Caco-2 (cell line): ENCODE data around the gene PLA2G4F. TPM values are rescaled to one million over a fixed set of nuclear protein-coding genes. Genes with fewer than 3 reads are reported as not detected.
A peak's percentile ranks its signal among the peaks of the same experiment; 100 is the strongest.

Source experiments
- BruUV-seq: library from RNA; stranded (reverse); fragments of 400-500 nt; replicated peaks from 2 replicates; lab custom pipeline; 2021; lab: Mats Ljungman, UMichigan
- CTCF ChIA-PET: fragments of 300-600 bp; sonication (Branson Sonifier 250); formaldehyde crosslinking; loops from one replicate; lab custom pipeline; 2022; ENCODE audit warnings: antibody characterized with exemption; lab: Charles Lee
- POLR2A ChIA-PET: fragments of 300-600 bp; sonication (Branson Sonifier 250); formaldehyde crosslinking; loops from one replicate; lab custom pipeline; 2022; ENCODE audit warnings: antibody characterized with exemption; lab: Charles Lee
- DNase-seq, 2 experiments: peaks; one replicate each; pipeline versions ENCODE4 v3.0.0 to v3.0.0-alpha.2; 2020 to 2022
- H3K27me3 ChIP-seq: replicated peaks from 2 replicates; pipeline ENCODE4 v1.6.0; 2011; ENCODE audit warnings: low read length; ENCODE audit not compliant: control insufficient read depth, insufficient read depth
- H3K36me3 ChIP-seq: 2 replicates; pipeline ENCODE4 v1.5.1; 2011; ENCODE audit warnings: low read length; ENCODE audit not compliant: control insufficient read depth, insufficient read depth
- H3K4me1 ChIP-seq: fragments of 250-450 bp; sonication (Bioruptor Pico); 2 replicates; pipeline ENCODE4 v1.5.1; 2020; ENCODE audit warnings: mild to moderate bottlenecking
- H3K4me3 ChIP-seq: 2 replicates; pipeline ENCODE4 v1.5.1; 2011; ENCODE audit warnings: low read depth, mild to moderate bottlenecking, control low read depth, low read length
- H3K9me3 ChIP-seq: fragments of 250-450 bp; sonication (Bioruptor Pico); 2 replicates; pipeline ENCODE4 v1.5.1; 2020; ENCODE audit warnings: mild to moderate bottlenecking, moderate library complexity
- H3K27ac Mint-ChIP-seq: one replicate; pipeline ENCODE4 v1.8.0; 2022; ENCODE audit warnings: mixed read lengths; ENCODE audit not compliant: unreplicated experiment
- H3K27me3 Mint-ChIP-seq: one replicate; pipeline ENCODE4 v1.8.0; 2022; ENCODE audit warnings: mixed read lengths; ENCODE audit not compliant: insufficient read depth, unreplicated experiment
- H3K36me3 Mint-ChIP-seq: one replicate; pipeline ENCODE4 v1.8.0; 2022; ENCODE audit warnings: mild to moderate bottlenecking, mixed read lengths; ENCODE audit not compliant: insufficient read depth, unreplicated experiment
- H3K4me1 Mint-ChIP-seq: one replicate; pipeline ENCODE4 v1.8.0; 2022; ENCODE audit warnings: low read depth, mixed read lengths; ENCODE audit not compliant: unreplicated experiment
- H3K4me3 Mint-ChIP-seq: one replicate; pipeline ENCODE4 v1.8.0; 2022; ENCODE audit warnings: mild to moderate bottlenecking, moderate library complexity, mixed read lengths; ENCODE audit not compliant: unreplicated experiment
- H3K9me3 Mint-ChIP-seq: one replicate; pipeline ENCODE4 v1.8.0; 2022; ENCODE audit warnings: mixed read lengths; ENCODE audit not compliant: unreplicated experiment
- intact Hi-C: fragments of 100-400 bp; cut with micrococcal nuclease; formaldehyde crosslinking; loops from one replicate; pipeline ENCODE4 v1.10.0; 2022; ENCODE audit not compliant: unreplicated experiment
- total RNA-seq: library from RNA; stranded (reverse); gene quantifications from 2 replicates; pipeline ENCODE4 v1.2.3, GENCODE V29; 2022
- TF ChIP-seq, protein P1 (sequence below), 2 experiments: fragments of 200-600 bp in 1 of 2; IDR thresholded peaks; 1 replicate in 1 of 2; 2 replicates in 1 of 2; pipeline versions ENCODE4 v1.5.1 to v1.8.0; 2011 to 2022; ENCODE audit warnings: antibody characterized with exemption in 1 of 2, control low read depth in 1 of 2, inconsistent platforms in 1 of 2, low read depth in 1 of 2, low read length in 1 of 2, mild to moderate bottlenecking in 1 of 2, moderate library complexity in 1 of 2; ENCODE audit not compliant: insufficient read depth in 1 of 2, severe bottlenecking in 1 of 2, unreplicated experiment in 1 of 2

Gene PLA2G4F
- total RNA-seq, 1 experiment from 2014 or later: 2.9 TPM

DNA sequence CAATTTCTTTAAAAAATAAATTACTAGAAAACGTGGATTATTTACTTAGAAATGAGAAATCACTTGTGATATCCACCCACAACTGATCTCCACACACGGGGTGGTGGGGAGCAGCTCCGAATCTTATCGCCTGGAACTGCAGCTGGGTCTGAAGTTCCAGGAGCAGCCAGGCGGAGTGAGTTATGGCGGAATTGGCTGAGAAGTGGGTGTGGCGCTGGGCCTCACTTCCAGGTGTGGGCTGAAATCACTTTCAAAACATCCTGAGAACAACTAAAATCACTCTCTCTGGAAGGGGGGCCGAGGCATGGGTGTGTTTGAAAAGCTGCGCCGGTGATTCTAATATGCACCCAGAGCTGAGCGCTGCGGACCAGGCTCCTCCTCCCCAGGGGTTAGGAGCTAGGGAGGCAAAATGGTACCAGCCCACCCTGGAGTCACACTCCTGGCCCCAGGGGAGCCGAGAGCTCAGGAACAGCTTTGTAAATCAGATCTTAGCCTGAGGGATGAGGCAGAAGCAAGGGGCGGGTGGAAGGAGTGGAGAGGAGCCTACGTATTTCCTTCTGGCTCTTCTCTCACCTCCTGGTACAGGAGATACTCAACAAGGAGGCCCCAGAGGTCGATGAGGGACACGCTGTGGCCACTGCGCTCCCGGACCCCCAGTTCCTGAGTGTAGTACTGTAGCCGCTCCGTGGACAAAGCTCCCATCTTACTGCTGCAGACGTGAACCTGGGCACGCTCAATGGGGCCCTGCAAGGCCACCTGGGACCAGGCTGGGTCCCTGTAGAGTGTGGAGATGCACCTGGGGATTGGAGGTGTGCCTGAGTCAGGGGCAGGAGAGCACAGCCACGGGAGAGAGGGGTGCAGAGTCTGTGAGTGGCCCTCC is 9.6 kb downstream of the PLA2G4F start:
- H3K27me3 ChIP-seq: no peaks in the 10 kb centered on the region
- H3K4me1 ChIP-seq: peaks cover 9% of the 10 kb centered on the region
- intact Hi-C loops: no loop called here
- Mint-ChIP-seq H3K4me1 (peaks cover 11% of the 10 kb centered on the region), H3K4me3 (no peak overlapping the region), H3K9me3 (no peaks in the 10 kb centered on the region), H3K36me3 (no peaks in the 10 kb centered on the region), H3K27ac (no peak overlapping the region), H3K27me3 (no peaks in the 10 kb centered on the region)
- BruUV-seq: no TSS peak
- peak in 1 of 2 experiments; percentile 25 for DNase-seq
- H3K4me3 ChIP-seq: no peak overlapping the region
- ChIA-PET CTCF (no interaction called here), POLR2A (no interaction called here)
- TF ChIP-seq, protein P1, sequence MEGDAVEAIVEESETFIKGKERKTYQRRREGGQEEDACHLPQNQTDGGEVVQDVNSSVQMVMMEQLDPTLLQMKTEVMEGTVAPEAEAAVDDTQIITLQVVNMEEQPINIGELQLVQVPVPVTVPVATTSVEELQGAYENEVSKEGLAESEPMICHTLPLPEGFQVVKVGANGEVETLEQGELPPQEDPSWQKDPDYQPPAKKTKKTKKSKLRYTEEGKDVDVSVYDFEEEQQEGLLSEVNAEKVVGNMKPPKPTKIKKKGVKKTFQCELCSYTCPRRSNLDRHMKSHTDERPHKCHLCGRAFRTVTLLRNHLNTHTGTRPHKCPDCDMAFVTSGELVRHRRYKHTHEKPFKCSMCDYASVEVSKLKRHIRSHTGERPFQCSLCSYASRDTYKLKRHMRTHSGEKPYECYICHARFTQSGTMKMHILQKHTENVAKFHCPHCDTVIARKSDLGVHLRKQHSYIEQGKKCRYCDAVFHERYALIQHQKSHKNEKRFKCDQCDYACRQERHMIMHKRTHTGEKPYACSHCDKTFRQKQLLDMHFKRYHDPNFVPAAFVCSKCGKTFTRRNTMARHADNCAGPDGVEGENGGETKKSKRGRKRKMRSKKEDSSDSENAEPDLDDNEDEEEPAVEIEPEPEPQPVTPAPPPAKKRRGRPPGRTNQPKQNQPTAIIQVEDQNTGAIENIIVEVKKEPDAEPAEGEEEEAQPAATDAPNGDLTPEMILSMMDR (IDR thresholded peaks at IDR 0.05; ENCODE audit: insufficient read depth in 1 of 2, low read depth in 1 of 2, low read length in 1 of 2, severe bottlenecking in 1 of 2, unreplicated experiment in 1 of 2): no peak
- no peaks in the 10 kb centered on the region for H3K36me3 ChIP-seq
- H3K9me3 ChIP-seq: no peaks in the 10 kb centered on the region

DNA sequence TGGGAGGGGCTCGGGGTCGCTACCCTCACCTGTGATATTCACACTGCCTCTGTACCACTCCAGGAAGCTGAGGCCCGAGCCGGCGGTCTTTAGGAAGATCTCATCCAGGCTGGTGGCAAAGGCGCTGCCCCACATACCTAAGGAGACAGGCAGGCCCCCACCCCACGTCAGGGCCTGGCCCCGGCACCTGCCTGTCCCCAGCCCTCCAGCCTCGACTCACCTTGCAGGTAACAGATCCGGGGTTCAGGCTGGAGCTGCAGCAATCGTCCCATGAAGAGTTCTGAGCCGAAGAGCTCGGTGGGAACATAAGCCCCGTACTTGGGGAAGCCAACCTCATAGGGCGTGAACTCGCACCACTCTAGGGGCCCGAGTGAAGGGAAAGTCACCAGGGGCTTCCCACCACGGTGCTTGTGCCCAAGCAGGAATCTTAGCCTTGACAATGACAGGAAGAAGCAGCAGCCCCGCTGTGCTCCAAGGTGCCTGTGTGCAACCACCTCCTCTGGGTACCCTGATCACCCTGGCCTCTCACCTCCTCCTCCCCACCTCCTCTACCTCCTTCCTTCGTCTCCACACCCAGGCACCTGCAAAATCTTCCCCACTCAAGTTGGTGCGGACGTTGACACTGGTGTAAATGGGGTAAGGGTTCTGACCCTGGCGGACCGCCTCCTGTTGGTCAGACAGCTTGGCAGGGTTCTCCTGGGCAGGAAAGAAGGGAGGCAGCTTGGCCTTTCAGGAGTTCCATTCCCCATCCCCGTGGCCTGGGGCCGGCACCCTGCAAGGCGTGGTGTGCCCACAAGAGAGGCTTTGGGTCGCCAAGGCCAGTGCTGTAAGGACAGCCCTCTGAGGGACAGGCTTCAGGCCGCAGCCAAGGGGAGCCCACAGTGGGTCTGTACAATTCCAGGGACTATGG is 10.6 kb downstream of the PLA2G4F start:
- peaks cover 9% of the 10 kb centered on the region for H3K4me1 ChIP-seq
- peak in 1 of 2 experiments; percentile 26 for DNase-seq
- BruUV-seq: no TSS peak
- TF ChIP-seq, protein P1 (IDR thresholded peaks at IDR 0.05; ENCODE audit: insufficient read depth in 1 of 2, low read depth in 1 of 2, low read length in 1 of 2, severe bottlenecking in 1 of 2, unreplicated experiment in 1 of 2): no peak
- intact Hi-C loops: no loop called here
- Mint-ChIP-seq H3K27ac (no peak overlapping the region), H3K9me3 (no peaks in the 10 kb centered on the region), H3K4me1 (peaks cover 11% of the 10 kb centered on the region), H3K36me3 (no peaks in the 10 kb centered on the region), H3K4me3 (no peak overlapping the region), H3K27me3 (no peaks in the 10 kb centered on the region)
- H3K4me3 ChIP-seq: no peak overlapping the region
- no peaks in the 10 kb centered on the region for H3K9me3 ChIP-seq
- no peaks in the 10 kb centered on the region for H3K36me3 ChIP-seq
- ChIA-PET POLR2A (interaction anchor here (0.6 kb wide), 1 partner anchor 9 kb away, joined by 3 read pairs; no protein-coding TSS in a partner anchor), CTCF (no interaction called here)
- no peaks in the 10 kb centered on the region for H3K27me3 ChIP-seq

DNA sequence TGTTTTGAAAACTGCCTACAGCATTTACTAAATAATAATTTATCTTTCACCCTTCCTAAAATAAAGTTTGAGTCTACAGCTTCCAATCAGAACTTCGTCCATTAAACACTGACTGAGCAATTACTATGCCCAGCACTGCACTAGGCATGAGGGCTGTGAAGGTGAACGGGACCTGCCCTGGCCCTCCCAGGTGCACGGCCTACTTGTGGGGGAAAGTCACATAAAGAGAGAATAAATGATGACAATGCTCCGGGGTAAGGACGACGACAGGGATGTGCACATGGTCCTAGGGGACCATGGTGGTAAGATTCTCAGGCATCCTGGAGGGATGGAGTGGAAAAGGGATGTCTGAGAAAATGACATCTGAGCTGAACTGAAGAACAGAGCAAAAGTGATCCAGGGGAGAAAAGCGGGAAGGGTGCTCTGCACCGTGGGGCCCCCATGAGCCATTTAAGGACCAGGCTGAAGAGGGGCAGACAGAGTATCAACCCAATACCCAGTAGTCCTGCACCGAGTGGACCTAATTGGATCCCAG is 11.5 kb downstream of the PLA2G4F start:
- no peaks in the 10 kb centered on the region for H3K36me3 ChIP-seq
- H3K27me3 ChIP-seq: no peaks in the 10 kb centered on the region
- H3K36me3 Mint-ChIP-seq: no peaks in the 10 kb centered on the region
- no peak overlapping the region for H3K27ac Mint-ChIP-seq
- peaks cover 11% of the 10 kb centered on the region for H3K4me1 Mint-ChIP-seq
- CTCF ChIA-PET: no interaction called here
- peaks cover 9% of the 10 kb centered on the region for H3K4me1 ChIP-seq
- TF ChIP-seq, protein P1 (IDR thresholded peaks at IDR 0.05; ENCODE audit: insufficient read depth in 1 of 2, low read depth in 1 of 2, low read length in 1 of 2, severe bottlenecking in 1 of 2, unreplicated experiment in 1 of 2): no peak
- no peak overlapping the region for H3K4me3 Mint-ChIP-seq
- POLR2A ChIA-PET: no interaction called here
- peaks cover 3% of the 10 kb centered on the region; the same call in 1 of the 2 replicates for H3K9me3 ChIP-seq
- intact Hi-C loops: no loop called here
- DNase-seq: peak in 1 of 2 experiments; percentile 1
- H3K4me3 ChIP-seq: no peak overlapping the region
- H3K9me3 Mint-ChIP-seq: no peaks in the 10 kb centered on the region
- no TSS peak for BruUV-seq
- no peaks in the 10 kb centered on the region for H3K27me3 Mint-ChIP-seq
